ENCODE results near the gene EDC4. TPM values are rescaled to one million over a fixed set of nuclear protein-coding genes. Genes with fewer than 3 reads are reported as not detected.
A peak's percentile ranks its signal among the peaks of the same experiment; 100 is the strongest.

Gene EDC4
- polyA plus RNA-seq, 1 experiment = 18.7 TPM

DNA sequence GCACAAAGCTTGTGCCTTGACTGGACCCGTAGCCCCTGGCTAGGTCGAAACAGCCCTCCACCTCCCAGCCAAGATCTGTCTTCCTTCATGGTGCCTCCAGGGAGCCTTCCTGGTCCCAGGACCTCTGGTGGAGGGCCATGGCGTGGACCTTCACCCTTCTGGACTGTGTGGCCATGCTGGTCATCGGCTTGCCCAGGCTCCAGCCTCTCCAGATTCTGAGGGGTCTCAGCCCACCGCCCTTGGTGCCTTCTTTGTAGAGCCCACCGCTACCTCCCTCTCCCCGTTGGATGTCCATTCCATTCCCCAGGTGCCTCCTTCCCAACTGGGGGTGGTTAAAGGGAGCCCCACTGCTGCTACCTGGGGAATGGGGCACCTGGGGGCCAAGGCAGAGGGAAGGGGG is 55.3 kb downstream of the EDC4 start:
- H3K27me3 ChIP-seq (ENCODE audit: control insufficient read depth, insufficient read depth, low read length) = no peaks in the 10 kb centered on the region
- no peak for DNase-seq (ENCODE audit: low read depth, low spot score)
- ChIA-PET POLR2A (no interaction called here), CTCF (interaction anchor here (0.8 to 3.5 kb wide), 4 partner anchors 45 to 112 kb away, joined by 3 to 23 read pairs (median 8); partner anchors contain the start of gene NRN1L)
- no peak overlapping the region for H3K27ac ChIP-seq (ENCODE audit: low read depth, low read length)
- no peak overlapping the region for H3K4me3 ChIP-seq (ENCODE audit: low read depth, low read length)
- no peaks in the 10 kb centered on the region for H3K9me3 ChIP-seq (ENCODE audit: control insufficient read depth, insufficient read depth, low read length)
- TF ChIP-seq, protein P1, sequence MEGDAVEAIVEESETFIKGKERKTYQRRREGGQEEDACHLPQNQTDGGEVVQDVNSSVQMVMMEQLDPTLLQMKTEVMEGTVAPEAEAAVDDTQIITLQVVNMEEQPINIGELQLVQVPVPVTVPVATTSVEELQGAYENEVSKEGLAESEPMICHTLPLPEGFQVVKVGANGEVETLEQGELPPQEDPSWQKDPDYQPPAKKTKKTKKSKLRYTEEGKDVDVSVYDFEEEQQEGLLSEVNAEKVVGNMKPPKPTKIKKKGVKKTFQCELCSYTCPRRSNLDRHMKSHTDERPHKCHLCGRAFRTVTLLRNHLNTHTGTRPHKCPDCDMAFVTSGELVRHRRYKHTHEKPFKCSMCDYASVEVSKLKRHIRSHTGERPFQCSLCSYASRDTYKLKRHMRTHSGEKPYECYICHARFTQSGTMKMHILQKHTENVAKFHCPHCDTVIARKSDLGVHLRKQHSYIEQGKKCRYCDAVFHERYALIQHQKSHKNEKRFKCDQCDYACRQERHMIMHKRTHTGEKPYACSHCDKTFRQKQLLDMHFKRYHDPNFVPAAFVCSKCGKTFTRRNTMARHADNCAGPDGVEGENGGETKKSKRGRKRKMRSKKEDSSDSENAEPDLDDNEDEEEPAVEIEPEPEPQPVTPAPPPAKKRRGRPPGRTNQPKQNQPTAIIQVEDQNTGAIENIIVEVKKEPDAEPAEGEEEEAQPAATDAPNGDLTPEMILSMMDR (IDR thresholded peaks at IDR 0.05; ENCODE audit: low read depth, low read length) = no peak

DNA sequence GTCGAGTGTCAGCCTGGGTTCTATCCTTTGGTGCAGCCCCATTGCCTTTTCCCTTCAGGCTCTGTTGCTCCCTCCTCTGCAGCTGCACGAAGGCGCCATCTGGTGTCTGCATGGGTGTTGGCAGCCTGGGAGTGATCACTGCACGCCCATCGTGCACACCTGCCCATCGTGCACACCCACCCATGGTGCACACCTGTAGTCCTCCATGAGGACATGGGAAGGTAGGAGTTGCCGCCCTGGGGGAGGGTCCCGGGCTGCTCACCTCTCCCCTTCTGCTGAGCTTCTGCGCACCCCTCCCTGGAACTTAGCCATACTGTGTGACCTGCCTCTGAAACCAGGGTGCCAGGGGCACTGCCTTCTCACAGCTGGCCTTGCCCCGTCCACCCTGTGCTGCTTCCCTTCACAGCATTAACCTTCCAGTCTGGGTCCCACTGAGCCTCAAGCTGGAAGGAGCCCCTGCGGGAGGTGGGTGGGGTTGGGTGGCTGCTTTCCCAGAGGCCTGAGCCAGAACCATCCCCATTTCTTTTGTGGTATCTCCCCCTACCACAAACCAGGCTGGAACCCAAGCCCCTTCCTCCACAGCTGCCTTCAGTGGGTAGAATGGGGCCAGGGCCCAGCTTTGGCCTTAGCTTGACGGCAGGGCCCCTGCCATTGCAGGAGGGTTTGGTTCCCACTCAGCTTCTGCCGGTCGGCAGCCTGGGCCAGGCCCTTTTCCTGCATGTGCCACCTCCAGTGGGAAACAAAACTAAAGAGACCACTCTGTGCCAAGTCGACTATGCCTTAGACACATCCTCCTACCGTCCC is 55.9 kb downstream of the EDC4 start:
- ChIA-PET CTCF (interaction anchor here (0.7 to 3.5 kb wide), 5 partner anchors 45 to 113 kb away, joined by 3 to 23 read pairs (median 3); partner anchors contain the start of gene NRN1L), POLR2A (no interaction called here)
- Histone ChIP-seq H3K4me3 (ENCODE audit: low read depth, low read length) (no peak overlapping the region), H3K27me3 (ENCODE audit: control insufficient read depth, insufficient read depth, low read length) (no peaks in the 10 kb centered on the region), H3K9me3 (ENCODE audit: control insufficient read depth, insufficient read depth, low read length) (no peaks in the 10 kb centered on the region), H3K27ac (ENCODE audit: low read depth, low read length) (no peak overlapping the region)
- no peak for DNase-seq (ENCODE audit: low read depth, low spot score)
- TF ChIP-seq, protein P1 (IDR thresholded peaks at IDR 0.05; ENCODE audit: low read depth, low read length) = peak; percentile 90

GRCh38 chr16:67930191-67930590 is 57.3 kb downstream of the EDC4 start:
- TF ChIP-seq, protein P1 (IDR thresholded peaks at IDR 0.05; ENCODE audit: low read depth, low read length) = no peak
- H3K9me3 ChIP-seq (ENCODE audit: control insufficient read depth, insufficient read depth, low read length) = no peaks in the 10 kb centered on the region
- POLR2A ChIA-PET = no interaction called here
- CTCF ChIA-PET = interaction anchor here (0.6 to 3.5 kb wide), 6 partner anchors 35 to 258 kb away, joined by 3 to 23 read pairs (median 3); partner anchors contain the start of gene PSKH1
- no peak for DNase-seq (ENCODE audit: low read depth, low spot score)
- no peak overlapping the region for H3K27ac ChIP-seq (ENCODE audit: low read depth, low read length)
- H3K4me3 ChIP-seq (ENCODE audit: low read depth, low read length) = no peak overlapping the region
- no peaks in the 10 kb centered on the region for H3K27me3 ChIP-seq (ENCODE audit: control insufficient read depth, insufficient read depth, low read length)

DNA sequence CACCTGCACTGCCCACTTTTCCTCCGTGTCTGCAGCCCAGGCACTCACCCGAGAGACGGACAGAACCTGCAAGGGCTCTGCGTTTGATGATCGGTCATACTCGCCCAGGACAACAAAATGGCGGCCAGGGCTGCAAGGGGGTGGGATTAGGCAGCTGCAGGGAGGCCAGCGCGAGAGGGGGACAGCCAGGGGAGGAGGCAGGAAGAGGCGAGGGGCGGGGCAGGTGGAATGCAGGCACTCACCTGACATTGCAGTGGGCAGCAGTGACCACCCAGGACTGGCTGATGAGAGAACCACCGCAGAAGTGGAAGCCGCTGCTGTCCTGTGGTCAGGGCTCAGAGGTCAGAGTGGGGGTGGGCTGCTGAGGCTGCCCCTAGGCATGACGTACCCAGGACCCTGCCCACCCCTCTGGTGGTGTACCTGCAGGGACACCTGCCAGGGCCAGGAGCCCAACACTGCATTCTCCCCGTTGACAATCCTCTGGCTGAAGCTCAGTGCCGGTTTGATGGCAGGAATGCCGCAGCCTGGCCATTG is 57.9 kb downstream of the EDC4 start:
- DNase-seq (ENCODE audit: low read depth, low spot score) = no peak
- POLR2A ChIA-PET = interaction anchor here (0.6 to 1.1 kb wide), 2 partner anchors 10 to 46 kb away, joined by 3 read pairs; partner anchors contain the start of gene NRN1L

More for the DNA sequence above, 57.9 kb downstream of the EDC4 start:
- Histone ChIP-seq H3K4me3 (ENCODE audit: low read depth, low read length) (no peak overlapping the region), H3K27ac (ENCODE audit: low read depth, low read length) (no peak overlapping the region), H3K27me3 (ENCODE audit: control insufficient read depth, insufficient read depth, low read length) (no peaks in the 10 kb centered on the region), H3K9me3 (ENCODE audit: control insufficient read depth, insufficient read depth, low read length) (peaks cover under 1% of the 10 kb centered on the region; the same call in 1 of the 2 replicates)
- CTCF ChIA-PET = interaction anchor here (0.7 to 3.6 kb wide), 5 partner anchors 47 to 259 kb away, joined by 3 to 23 read pairs (median 4); partner anchors contain the start of gene NRN1L
- TF ChIP-seq, protein P1 (IDR thresholded peaks at IDR 0.05; ENCODE audit: low read depth, low read length) = no peak

Small RNAs within 50 kb of the gene (small RNA-seq; reads per million reads assigned to genes)
- gene AC040162.2 (ENCODE audit: insufficient read length, low read depth) = not detected
- gene NRN1L (ENCODE audit: insufficient read length, low read depth) = not detected

Other genes with a start within 250 kb of the EDC4 start
- gene CARMIL2, start 227.9 kb upstream of the EDC4 start, polyA plus RNA-seq (2011; rRNA removed) = 0.09 and 0.11 TPM in 2 replicates
- 11.4 and 16.5 TPM in 2 replicates for gene ACD, start 212.8 kb upstream of the EDC4 start, polyA plus RNA-seq (2011; rRNA removed)
- gene PARD6A, start 212.1 kb upstream of the EDC4 start, polyA plus RNA-seq (2011; rRNA removed) = 0.42 and 0.53 TPM in 2 replicates
- 3.6 and 4.2 TPM in 2 replicates for gene ENKD1, start 206.3 kb upstream of the EDC4 start, polyA plus RNA-seq (2011; rRNA removed)
- gene C16orf86, start 206.2 kb upstream of the EDC4 start, polyA plus RNA-seq (2011; rRNA removed) = 0.55 and 0.56 TPM in 2 replicates
- 11.1 and 11.8 TPM in 2 replicates for gene GFOD2, start 153.7 kb upstream of the EDC4 start, polyA plus RNA-seq (2011; rRNA removed)
- gene RANBP10, start 66.5 kb upstream of the EDC4 start, polyA plus RNA-seq (2011; rRNA removed) = 11.3 and 11.7 TPM in 2 replicates
- gene TSNAXIP1, start 66.2 kb upstream of the EDC4 start, polyA plus RNA-seq (2011; rRNA removed) = 0.92 and 1.1 TPM in 2 replicates
- gene THAP11, start 30.7 kb upstream of the EDC4 start, polyA plus RNA-seq (2011; rRNA removed) = 22.3 and 22.8 TPM in 2 replicates
- gene NUTF2, start 26.1 kb upstream of the EDC4 start, polyA plus RNA-seq (2011; rRNA removed) = 151 and 190 TPM in 2 replicates
- gene CENPT, start 25.4 kb upstream of the EDC4 start, polyA plus RNA-seq (2011; rRNA removed) = 17.9 and 21.7 TPM in 2 replicates
- gene NRN1L, start 11.8 kb downstream of the EDC4 start, polyA plus RNA-seq (2011; rRNA removed) = 0.21 TPM in 1 of 2 replicates, not detected in the other
- 18.2 and 26.6 TPM in 2 replicates for gene PSKH1, start 20.2 kb downstream of the EDC4 start, polyA plus RNA-seq (2011; rRNA removed)
- 0.14 and 0.29 TPM in 2 replicates for gene CTRL, start 58.8 kb downstream of the EDC4 start, polyA plus RNA-seq (2011; rRNA removed)
- gene PSMB10, start 63.8 kb downstream of the EDC4 start, polyA plus RNA-seq (2011; rRNA removed) = 18.1 and 29.1 TPM in 2 replicates
- 5.2 and 7.9 TPM in 2 replicates for gene LCAT, start 71.1 kb downstream of the EDC4 start, polyA plus RNA-seq (2011; rRNA removed)
- 48.1 and 63.0 TPM in 2 replicates for gene SLC12A4, start 95.6 kb downstream of the EDC4 start, polyA plus RNA-seq (2011; rRNA removed)
- gene DPEP3, start 107.4 kb downstream of the EDC4 start, polyA plus RNA-seq (2011; rRNA removed) = not detected in 2 replicates
- gene DPEP2, start 126.4 kb downstream of the EDC4 start, polyA plus RNA-seq (2011; rRNA removed) = not detected in 2 replicates
- gene DPEP2NB, start 142.9 kb downstream of the EDC4 start, polyA plus RNA-seq (2011; rRNA removed) = not detected in 2 replicates
- 7.6 and 8.1 TPM in 2 replicates for gene DDX28, start 150.2 kb downstream of the EDC4 start, polyA plus RNA-seq (2011; rRNA removed)
- gene DUS2, start 150.2 kb downstream of the EDC4 start, polyA plus RNA-seq (2011; rRNA removed) = 13.7 and 14.1 TPM in 2 replicates
- 13.8 and 16.7 TPM in 2 replicates for gene NFATC3, start 212.3 kb downstream of the EDC4 start, polyA plus RNA-seq (2011; rRNA removed)

Measured in AG04450 (cell line).